Large intestine (tissue), 12 donors: ENCODE measurements around the gene PTPRQ. TPM values are rescaled to one million over a fixed set of nuclear protein-coding genes. Genes with fewer than 3 reads are reported as not detected.

Source experiments
- DNase-seq, 2 donors: peaks; one replicate each; pipeline versions ENCODE4 v3.0.0 to v3.0.0-alpha.2; 2013
- H3K27ac ChIP-seq: one replicate; pipeline ENCODE4 v1.5.1; 2013; ENCODE audit warnings: low read length
- H3K27me3 ChIP-seq: 2 replicates; pipeline ENCODE4 v1.6.1; 2013; ENCODE audit warnings: low read length; ENCODE audit not compliant: control insufficient read depth, insufficient read depth
- H3K36me3 ChIP-seq: 2 replicates; pipeline ENCODE4 v1.6.1; 2013; ENCODE audit warnings: low read length; ENCODE audit not compliant: control insufficient read depth, insufficient read depth
- H3K4me1 ChIP-seq: one replicate; pipeline ENCODE4 v1.6.1; 2013; ENCODE audit warnings: low read length; ENCODE audit not compliant: control insufficient read depth, insufficient read depth
- H3K4me3 ChIP-seq: one replicate; pipeline ENCODE4 v1.5.1; 2013; ENCODE audit warnings: low read length
- H3K9me3 ChIP-seq: one replicate; pipeline ENCODE4 v1.6.1; 2013; ENCODE audit warnings: mild to moderate bottlenecking, low read depth, low read length, moderate library complexity; ENCODE audit not compliant: control insufficient read depth
- WGBS: methylation state at CpG from one replicate; pipeline ENCODE4 v1.1.5; 2013; ENCODE audit warnings: low lambda C conversion rate; ENCODE audit not compliant: insufficient coverage; 5-methylcytosine and 5-hydroxymethylcytosine counted together
- long read RNA-seq, 11 donors: transcript quantifications; one replicate each; lab custom pipeline, GENCODE V29; 2026
- polyA plus RNA-seq: library from polyadenylated mRNA; unstranded; fragments of 120-200 nt; gene quantifications from one replicate; pipeline ENCODE4 v1.2.1, GENCODE V29; 2013

PTPRQ gene, protein sequence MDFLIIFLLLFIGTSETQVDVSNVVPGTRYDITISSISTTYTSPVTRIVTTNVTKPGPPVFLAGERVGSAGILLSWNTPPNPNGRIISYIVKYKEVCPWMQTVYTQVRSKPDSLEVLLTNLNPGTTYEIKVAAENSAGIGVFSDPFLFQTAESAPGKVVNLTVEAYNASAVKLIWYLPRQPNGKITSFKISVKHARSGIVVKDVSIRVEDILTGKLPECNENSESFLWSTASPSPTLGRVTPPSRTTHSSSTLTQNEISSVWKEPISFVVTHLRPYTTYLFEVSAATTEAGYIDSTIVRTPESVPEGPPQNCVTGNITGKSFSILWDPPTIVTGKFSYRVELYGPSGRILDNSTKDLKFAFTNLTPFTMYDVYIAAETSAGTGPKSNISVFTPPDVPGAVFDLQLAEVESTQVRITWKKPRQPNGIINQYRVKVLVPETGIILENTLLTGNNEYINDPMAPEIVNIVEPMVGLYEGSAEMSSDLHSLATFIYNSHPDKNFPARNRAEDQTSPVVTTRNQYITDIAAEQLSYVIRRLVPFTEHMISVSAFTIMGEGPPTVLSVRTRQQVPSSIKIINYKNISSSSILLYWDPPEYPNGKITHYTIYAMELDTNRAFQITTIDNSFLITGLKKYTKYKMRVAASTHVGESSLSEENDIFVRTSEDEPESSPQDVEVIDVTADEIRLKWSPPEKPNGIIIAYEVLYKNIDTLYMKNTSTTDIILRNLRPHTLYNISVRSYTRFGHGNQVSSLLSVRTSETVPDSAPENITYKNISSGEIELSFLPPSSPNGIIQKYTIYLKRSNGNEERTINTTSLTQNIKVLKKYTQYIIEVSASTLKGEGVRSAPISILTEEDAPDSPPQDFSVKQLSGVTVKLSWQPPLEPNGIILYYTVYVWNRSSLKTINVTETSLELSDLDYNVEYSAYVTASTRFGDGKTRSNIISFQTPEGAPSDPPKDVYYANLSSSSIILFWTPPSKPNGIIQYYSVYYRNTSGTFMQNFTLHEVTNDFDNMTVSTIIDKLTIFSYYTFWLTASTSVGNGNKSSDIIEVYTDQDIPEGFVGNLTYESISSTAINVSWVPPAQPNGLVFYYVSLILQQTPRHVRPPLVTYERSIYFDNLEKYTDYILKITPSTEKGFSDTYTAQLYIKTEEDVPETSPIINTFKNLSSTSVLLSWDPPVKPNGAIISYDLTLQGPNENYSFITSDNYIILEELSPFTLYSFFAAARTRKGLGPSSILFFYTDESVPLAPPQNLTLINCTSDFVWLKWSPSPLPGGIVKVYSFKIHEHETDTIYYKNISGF (N-terminal part only)
- 1.1 TPM for polyA plus RNA-seq
- long read RNA-seq, donor 1, result 0 reads
- long read RNA-seq, donor 2, result 0 reads
- long read RNA-seq, donor 3, result 0 reads
- long read RNA-seq, donor 4, result 0 reads
- long read RNA-seq, donor 5, result 0 reads
- long read RNA-seq, donor 6, result 0 reads
- long read RNA-seq, donor 7, result 0 reads
- long read RNA-seq, donor 8, result 0 reads
- long read RNA-seq, donor 9, result 0 reads
- long read RNA-seq, donor 10, result 0 reads
- long read RNA-seq, donor 11, result 0 reads

GRCh38 chr12:80443974-80444666 is at the start of gene PTPRQ:
PTPRQ (plus strand) TSS chr12:80444235; CDS start chr12:80444346, 111 bp downstream.
- no peaks in the 10 kb centered on the region for H3K9me3 ChIP-seq
- no peak within 1 kb of the TSS for H3K27ac ChIP-seq
- no peak for DNase-seq
- 90% methylated on average over 3 of the region's 4 CpGs for WGBS
- no peaks in the 10 kb centered on the region for H3K36me3 ChIP-seq
- H3K4me3 ChIP-seq, result no peak within 1 kb of the TSS
- no peaks in the 10 kb centered on the region for H3K27me3 ChIP-seq
- H3K4me1 ChIP-seq, result no peaks in the 10 kb centered on the region

DNA sequence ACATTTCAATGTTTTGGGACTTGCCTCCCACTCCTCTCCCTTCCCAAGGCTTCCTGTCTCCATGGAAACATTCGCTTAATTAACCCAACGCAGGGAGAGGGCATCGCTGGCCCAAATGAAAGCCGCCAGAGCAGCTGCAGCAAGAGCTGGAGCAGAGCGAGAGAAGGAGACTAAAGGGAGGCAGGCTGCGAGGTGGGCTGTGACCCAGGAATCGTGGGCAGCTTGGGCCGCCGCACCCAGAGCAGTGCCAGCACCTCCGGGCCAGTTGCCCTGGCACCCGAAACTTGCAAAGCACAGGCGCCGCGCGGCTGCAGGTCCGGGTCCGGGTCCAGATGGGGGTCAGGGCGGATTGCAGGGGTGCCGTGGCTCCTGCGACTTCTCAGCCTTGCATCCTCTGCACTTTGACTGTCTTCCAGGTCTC is 43.5 kb upstream of the PTPRQ start:
- peaks cover 19% of the 10 kb centered on the region for H3K27me3 ChIP-seq
- DNase-seq, result no peak
- no peak overlapping the region for H3K27ac ChIP-seq
- no peak overlapping the region for H3K4me3 ChIP-seq
- no peaks in the 10 kb centered on the region for H3K36me3 ChIP-seq
- WGBS, result no CpG with 5 or more reads among the region's 20 CpGs
- peaks cover 3% of the 10 kb centered on the region for H3K9me3 ChIP-seq
- no peaks in the 10 kb centered on the region for H3K4me1 ChIP-seq

DNA sequence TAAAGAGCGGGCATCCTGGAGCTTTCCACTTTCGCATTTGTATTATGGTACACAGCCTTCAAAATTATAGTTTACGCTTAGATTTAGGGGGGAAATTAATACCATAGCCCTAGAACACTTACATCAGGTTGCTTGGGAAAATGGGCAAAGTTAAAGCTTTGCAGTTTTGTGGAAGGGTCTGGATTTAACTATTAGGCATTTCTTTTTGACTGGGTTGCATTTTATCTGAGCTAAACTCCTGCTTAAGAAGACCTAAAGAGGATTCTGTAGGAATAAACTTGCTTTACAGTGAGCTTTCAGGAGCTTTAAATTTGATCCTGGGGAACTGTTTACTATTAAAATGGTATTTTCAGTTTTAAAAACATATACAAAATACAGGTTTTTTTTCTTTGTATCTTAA is 42.8 kb upstream of the PTPRQ start:
- WGBS, result no CpG with 5 or more reads among the region's 3 CpGs
- H3K4me1 ChIP-seq, result no peaks in the 10 kb centered on the region
- no peak overlapping the region for H3K4me3 ChIP-seq
- H3K36me3 ChIP-seq, result no peaks in the 10 kb centered on the region
- no peak for DNase-seq
- H3K27ac ChIP-seq, result no peak overlapping the region
- H3K9me3 ChIP-seq, result peaks cover 3% of the 10 kb centered on the region
- peaks cover 19% of the 10 kb centered on the region for H3K27me3 ChIP-seq

DNA sequence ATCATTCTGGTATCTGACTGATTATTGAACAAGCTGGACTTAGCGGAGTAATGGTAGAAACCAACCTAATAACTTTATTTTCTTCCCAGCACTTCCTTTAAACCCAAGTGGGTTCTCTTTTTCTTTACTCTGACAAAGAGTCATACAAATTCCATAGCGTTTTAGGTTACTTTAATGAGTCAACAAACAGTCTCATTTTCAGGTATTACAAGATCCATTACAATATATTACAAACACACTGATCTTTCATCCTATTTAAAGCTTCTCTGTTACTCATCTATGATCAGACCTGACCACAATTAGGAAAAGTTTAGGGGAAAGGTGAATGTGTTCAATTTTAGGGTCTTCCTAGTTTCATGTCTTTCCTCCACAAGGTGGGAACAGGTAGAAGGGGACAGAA is 39.4 kb upstream of the PTPRQ start:
- Histone ChIP-seq H3K27ac (no peak overlapping the region), H3K4me1 (no peaks in the 10 kb centered on the region), H3K36me3 (no peaks in the 10 kb centered on the region), H3K4me3 (no peak overlapping the region), H3K9me3 (peaks cover 3% of the 10 kb centered on the region), H3K27me3 (peaks cover 17% of the 10 kb centered on the region)
- 57% methylated on average over 2 of the region's 2 CpGs for WGBS
- DNase-seq, result no peak

- H3K27ac ChIP-seq, result no peak overlapping the region
- peaks cover 2% of the 10 kb centered on the region for H3K27me3 ChIP-seq
- H3K9me3 ChIP-seq, result no peaks in the 10 kb centered on the region
- no peak for DNase-seq
- H3K4me3 ChIP-seq, result no peak overlapping the region
- H3K4me1 ChIP-seq, result no peaks in the 10 kb centered on the region
- no peaks in the 10 kb centered on the region for H3K36me3 ChIP-seq
Observed at GRCh38 chr12:80406253-80406652, 37.8 kb upstream of the PTPRQ start.

GRCh38 chr12:80411787-80412186 is 32.2 kb upstream of the PTPRQ start:
- H3K4me1 ChIP-seq, result no peaks in the 10 kb centered on the region
- H3K27me3 ChIP-seq, result no peaks in the 10 kb centered on the region
- H3K36me3 ChIP-seq, result no peaks in the 10 kb centered on the region
- H3K4me3 ChIP-seq, result no peak overlapping the region
- DNase-seq, result no peak
- H3K27ac ChIP-seq, result no peak overlapping the region
- H3K9me3 ChIP-seq, result no peaks in the 10 kb centered on the region
- 67% methylated on average over 2 of the region's 3 CpGs for WGBS

DNA sequence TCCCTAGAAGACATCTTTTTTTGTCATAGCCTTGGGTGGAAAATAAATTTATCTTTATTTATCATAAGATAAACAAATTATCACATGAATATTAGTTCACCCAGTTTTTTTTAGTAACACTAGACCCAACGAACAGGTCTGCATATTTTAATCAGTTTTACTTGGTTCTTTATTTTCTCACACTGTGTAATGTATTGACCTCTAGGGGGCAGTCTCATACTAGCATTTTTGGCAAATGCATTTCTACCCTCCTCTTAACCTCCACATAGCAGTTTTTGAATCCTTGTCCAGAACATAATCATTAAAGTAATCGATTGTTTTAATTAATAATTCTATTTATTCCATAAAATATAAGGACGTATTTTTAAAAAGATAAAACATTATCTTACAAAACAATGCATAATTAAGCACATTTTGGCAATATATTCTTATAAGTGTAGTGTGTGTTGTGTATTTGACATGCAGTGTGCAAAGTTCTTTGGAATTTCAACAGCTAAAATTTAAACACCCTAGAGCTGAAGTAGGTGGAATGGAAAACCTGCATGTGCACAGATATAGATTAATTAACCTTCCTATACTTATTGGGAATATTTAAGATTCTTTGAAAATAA is 31.6 kb upstream of the PTPRQ start:
- peak in 1 of 2 donors; percentile 5 for DNase-seq
- 0% methylated on average over 2 of the region's 3 CpGs for WGBS
- H3K4me3 ChIP-seq, result no peak overlapping the region
- no peaks in the 10 kb centered on the region for H3K36me3 ChIP-seq
- no peaks in the 10 kb centered on the region for H3K9me3 ChIP-seq
- H3K4me1 ChIP-seq, result no peaks in the 10 kb centered on the region
- H3K27me3 ChIP-seq, result no peaks in the 10 kb centered on the region
- H3K27ac ChIP-seq, result no peak overlapping the region

GRCh38 chr12:80413462-80413861 is 30.6 kb upstream of the PTPRQ start:
- H3K27me3 ChIP-seq, result no peaks in the 10 kb centered on the region
- H3K9me3 ChIP-seq, result no peaks in the 10 kb centered on the region
- H3K36me3 ChIP-seq, result no peaks in the 10 kb centered on the region
- DNase-seq, result no peak
- H3K4me3 ChIP-seq, result no peak overlapping the region
- 73% methylated on average over 2 of the region's 3 CpGs for WGBS
- H3K4me1 ChIP-seq, result no peaks in the 10 kb centered on the region
- no peak overlapping the region for H3K27ac ChIP-seq

GRCh38 chr12:80415466-80415865 is 28.6 kb upstream of the PTPRQ start:
- H3K27me3 ChIP-seq, result no peaks in the 10 kb centered on the region
- no peaks in the 10 kb centered on the region for H3K9me3 ChIP-seq
- no peak for DNase-seq
- H3K36me3 ChIP-seq, result no peaks in the 10 kb centered on the region
- WGBS, result 83% methylated on average over 1 of the region's 1 CpG
- no peak overlapping the region for H3K27ac ChIP-seq
- no peak overlapping the region for H3K4me3 ChIP-seq
- no peaks in the 10 kb centered on the region for H3K4me1 ChIP-seq
